ENCODE data around the gene MYO5B. TPM values are rescaled to one million over a fixed set of nuclear protein-coding genes. Genes with fewer than 3 reads are reported as not detected.
A peak's percentile ranks its signal among the peaks of the same experiment; 100 is the strongest.
"Not testable (repeated sequence)": the region's sequence is repeated elsewhere in the genome, so short reads cannot be mapped to it uniquely, and the experiment has no call there.

MYO5B gene
- total RNA-seq, 1 donor from 2014 or later, result 0.21 TPM

DNA sequence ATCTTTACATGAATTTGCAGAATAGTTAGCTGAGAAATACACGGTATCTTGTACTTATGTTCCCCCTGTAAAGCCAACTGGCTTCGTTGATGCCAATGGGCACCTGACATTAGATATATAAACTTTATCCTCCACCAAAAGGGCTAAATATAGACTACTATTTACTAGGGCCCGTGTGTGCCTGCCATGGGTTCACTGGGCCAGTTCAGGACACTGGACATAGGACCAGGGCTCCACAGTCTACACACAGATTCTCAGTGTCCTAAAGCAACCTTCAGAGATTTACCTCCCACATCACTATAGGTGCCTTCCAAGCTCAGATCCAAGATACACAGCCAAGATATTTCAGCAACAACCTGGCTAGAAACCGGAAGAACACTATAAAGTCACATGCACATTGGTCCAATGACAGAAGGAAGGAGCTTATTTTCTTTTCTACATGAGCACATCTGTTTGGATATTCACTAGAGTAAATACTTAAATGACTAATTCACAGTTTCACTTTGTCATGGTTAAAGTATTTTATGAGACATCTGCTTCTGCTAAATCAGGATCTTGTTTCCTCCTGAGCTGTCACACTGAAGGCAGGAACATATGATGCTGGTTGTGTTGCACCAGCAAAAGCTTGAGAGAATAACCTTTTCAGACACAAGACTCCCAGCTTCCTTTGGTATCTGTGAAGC is 95.1 kb downstream of the MYO5B start:
- Histone ChIP-seq H3K9me3 (no peaks in the 10 kb centered on the region), H3K36me3 (no peaks in the 10 kb centered on the region), H3K27me3 (no peaks in the 10 kb centered on the region), H3K4me1 (peaks cover 0 to 6% of the 10 kb centered on the region in 2 donors), H3K4me3 (no peak overlapping the region), H3K27ac (peak overlapping the region; percentile 1 to 49)
- no peak for DNase-seq (ENCODE audit: low spot score in 2 of 2)
- intact Hi-C loops (cut with DNase I), result no loop called here
- no peak for TF ChIP-seq CTCF (IDR thresholded peaks at IDR 0.05)

- Histone ChIP-seq H3K4me3 (no peak overlapping the region), H3K36me3 (no peaks in the 10 kb centered on the region), H3K27me3 (no peaks in the 10 kb centered on the region), H3K27ac (peak overlapping the region; percentile 45 to 67), H3K9me3 (no peaks in the 10 kb centered on the region), H3K4me1 (peaks cover 0 to 11% of the 10 kb centered on the region in 2 donors)
- peak in 1 of 2 donors; percentile 67 for DNase-seq (ENCODE audit: low spot score in 2 of 2)
- TF ChIP-seq CTCF (IDR thresholded peaks at IDR 0.05), result no peak
- intact Hi-C loops (cut with DNase I), result no loop called here
These were observed 97.2 kb downstream of the MYO5B start for GRCh38 chr18:50097702-50098101.

GRCh38 chr18:50096766-50097435 is 98.0 kb downstream of the MYO5B start:
- Histone ChIP-seq H3K36me3 (no peaks in the 10 kb centered on the region), H3K27me3 (no peaks in the 10 kb centered on the region), H3K4me1 (peaks cover 0 to 11% of the 10 kb centered on the region in 2 donors), H3K9me3 (no peaks in the 10 kb centered on the region), H3K27ac (peak overlapping the region; percentile 45 to 67), H3K4me3 (no peak overlapping the region)
- intact Hi-C loops (cut with DNase I), result no loop called here
- DNase-seq (ENCODE audit: low spot score in 2 of 2), result no peak
- TF ChIP-seq CTCF (IDR thresholded peaks at IDR 0.05), result no peak

DNA sequence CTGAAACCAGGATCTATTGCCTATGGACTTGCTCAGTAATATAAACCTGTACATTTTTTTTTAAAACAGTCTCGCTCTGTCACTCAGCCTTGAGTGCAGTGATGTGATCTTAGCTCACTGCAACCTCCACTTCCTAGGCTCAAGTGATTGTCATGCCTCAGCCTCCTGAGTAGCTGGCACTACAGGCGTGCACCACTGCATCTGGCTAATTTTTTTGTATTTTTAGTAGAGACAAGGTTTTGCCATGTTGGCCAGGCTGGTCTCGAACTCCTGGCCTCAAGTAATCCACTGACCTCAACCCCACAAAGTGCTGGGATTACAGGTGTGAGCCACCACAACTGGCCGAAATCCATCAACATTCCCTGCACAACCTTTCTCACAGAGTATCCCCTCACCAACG is 100.2 kb downstream of the MYO5B start:
- H3K4me1 ChIP-seq, result peaks cover 0 to 22% of the 10 kb centered on the region in 2 donors
- intact Hi-C loops (cut with DNase I); H3K27ac ChIP-seq; H3K27me3 ChIP-seq; DNase-seq (ENCODE audit: low spot score in 2 of 2); H3K36me3 ChIP-seq; H3K9me3 ChIP-seq; H3K4me3 ChIP-seq: not testable (repeated sequence)

GRCh38 chr18:50094221-50094773 is 100.7 kb downstream of the MYO5B start:
- peak overlapping the region in 1 of 2 donors; percentile 10 for H3K27ac ChIP-seq
- peaks cover 0 to 22% of the 10 kb centered on the region in 2 donors for H3K4me1 ChIP-seq
- H3K27me3 ChIP-seq, result no peaks in the 10 kb centered on the region
- H3K4me3 ChIP-seq, result no peak overlapping the region
- intact Hi-C loops (cut with DNase I), result no loop called here
- TF ChIP-seq CTCF (IDR thresholded peaks at IDR 0.05), result no peak
- H3K9me3 ChIP-seq, result no peaks in the 10 kb centered on the region
- no peak for DNase-seq (ENCODE audit: low spot score in 2 of 2)
- H3K36me3 ChIP-seq, result no peaks in the 10 kb centered on the region

Measured in ascending aorta (tissue), 2 donors.